SK-N-MC (cell line): Measurements from ENCODE around the gene ASPDH.

Experiments
- EZH2 ChIP-seq: fragments of 200-600 bp; sonication (generic); IDR thresholded peaks from one replicate; pipeline ENCODE4 v1.6.1; 2017; ENCODE audit warnings: antibody characterized with exemption
- POLR2AphosphoS5 ChIP-seq: IDR thresholded peaks from 2 replicates; pipeline ENCODE4 v1.6.1; 2012; ENCODE audit warnings: mild to moderate bottlenecking, low read depth, low read length, borderline replicate concordance

DNA sequence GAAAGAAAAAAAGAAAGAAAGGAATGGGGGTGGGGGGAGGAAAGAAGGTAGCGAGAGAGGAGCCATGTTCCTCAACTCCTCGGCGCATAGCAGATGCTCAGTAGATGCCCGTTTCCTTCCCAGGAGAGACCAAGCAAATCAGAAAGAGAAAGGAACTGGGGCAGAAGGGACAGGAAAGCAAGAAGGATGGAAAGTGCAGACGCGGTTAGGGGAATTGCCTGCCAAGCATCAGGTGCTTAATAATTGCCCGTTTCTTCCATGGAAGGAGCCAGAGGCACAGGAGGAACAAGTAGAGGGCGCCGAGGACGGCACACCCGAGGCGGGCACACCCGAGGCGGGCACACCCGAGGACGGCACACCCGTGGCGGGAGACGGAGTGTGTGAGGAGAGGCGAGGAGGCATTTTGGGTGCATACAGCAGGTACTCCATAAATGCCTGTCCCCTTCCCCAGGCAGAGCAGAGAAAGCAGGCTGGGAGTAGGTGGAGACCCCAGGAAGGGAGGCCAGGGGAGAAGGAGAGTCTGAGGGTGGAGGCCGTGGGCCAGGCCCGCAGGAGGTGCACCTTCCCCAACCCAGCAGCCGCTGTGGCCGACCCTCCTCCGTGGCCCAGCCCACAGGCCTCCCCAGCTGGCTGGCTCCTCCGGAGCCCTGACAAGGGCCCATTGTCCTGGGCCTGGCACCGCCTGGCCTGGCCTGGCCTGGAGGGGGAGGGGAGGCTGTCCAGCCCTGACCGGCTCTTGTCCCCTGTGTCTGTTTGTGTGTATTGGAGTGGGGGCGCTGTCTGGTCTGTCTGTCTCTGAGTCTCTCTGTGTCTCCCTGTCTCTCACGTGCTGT is 17.3 kb downstream of the ASPDH start:
- no peak for TF ChIP-seq EZH2
- TF ChIP-seq POLR2AphosphoS5: no peak
